OCI-LY7 (cell line): ENCODE data around the gene C14orf39. TPM values are rescaled to one million over a fixed set of nuclear protein-coding genes. Genes with fewer than 3 reads are reported as not detected.
"Not testable (repeated sequence)": the region's sequence is repeated elsewhere in the genome, so short reads cannot be mapped to it uniquely, and the experiment has no call there.

Experiments
- BruUV-seq: library from RNA; stranded (reverse); fragments of 400-500 nt; replicated peaks from 2 replicates; lab custom pipeline; 2021; lab: Mats Ljungman, UMichigan
- CTCF ChIA-PET: fragments of 300-600 bp; sonication (Branson Sonifier 250); formaldehyde crosslinking; loops from one replicate; lab custom pipeline; 2022; ENCODE audit warnings: antibody characterized with exemption; ENCODE audit not compliant: unreplicated experiment; lab: Charles Lee
- POLR2A ChIA-PET: fragments of 300-600 bp; sonication (Branson Sonifier 250); formaldehyde crosslinking; loops from one replicate; lab custom pipeline; 2022; ENCODE audit warnings: antibody characterized with exemption; lab: Charles Lee
- DNase-seq: peaks from one replicate; pipeline ENCODE4 v3.0.0-alpha.2; 2015; ENCODE audit warnings: low spot score
- H2AFZ ChIP-seq: fragments of 200-600 bp; sonication (generic), shearing (Covaris generic); 2 replicates; pipeline ENCODE4 v1.6.1; 2014; ENCODE audit warnings: mild to moderate bottlenecking, antibody characterized with exemption, low read length, moderate library complexity
- H3K27ac ChIP-seq: fragments of 200-600 bp; sonication (generic); 2 replicates; pipeline ENCODE4 v1.5.1; 2014; ENCODE audit warnings: mixed run types, low read depth, mild to moderate bottlenecking, moderate library complexity, low read length, inconsistent platforms; ENCODE audit not compliant: poor library complexity, severe bottlenecking
- H3K36me3 ChIP-seq: fragments of 200-600 bp; sonication (generic); 2 replicates; pipeline ENCODE4 v1.6.1; 2014; ENCODE audit warnings: mild to moderate bottlenecking, antibody characterized with exemption, low read length, moderate library complexity, mixed read lengths; ENCODE audit not compliant: insufficient read depth
- H3K4me1 ChIP-seq: fragments of 200-600 bp; sonication (generic); 2 replicates; pipeline ENCODE4 v1.5.1; 2014; ENCODE audit warnings: mild to moderate bottlenecking, low read length; ENCODE audit not compliant: insufficient read depth, poor library complexity, severe bottlenecking
- H3K4me2 ChIP-seq: fragments of 200-600 bp; sonication (generic); 2 replicates; pipeline ENCODE4 v1.6.1; 2014; ENCODE audit warnings: mild to moderate bottlenecking, low read length
- H3K4me3 ChIP-seq: fragments of 200-600 bp; sonication (generic); 2 replicates; pipeline ENCODE4 v1.5.1; 2014; ENCODE audit warnings: mild to moderate bottlenecking, low read depth, low read length; ENCODE audit not compliant: poor library complexity, severe bottlenecking
- H3K79me2 ChIP-seq: fragments of 200-600 bp; sonication (generic); 2 replicates; pipeline ENCODE4 v1.6.1; 2016; ENCODE audit warnings: low read depth, mild to moderate bottlenecking, low read length, moderate library complexity, mixed read lengths; ENCODE audit not compliant: insufficient read depth
- H3K9me2 ChIP-seq: fragments of 200-600 bp; sonication (generic); 2 replicates; pipeline ENCODE4 v1.6.1; 2016; ENCODE audit warnings: mild to moderate bottlenecking, low read length, mixed read lengths; ENCODE audit not compliant: insufficient read depth
- H3K9me3 ChIP-seq: fragments of 200-600 bp; sonication (generic); 2 replicates; pipeline ENCODE4 v1.6.1; 2014; ENCODE audit warnings: mild to moderate bottlenecking, mixed run types, low read length, mixed read lengths
- H4K20me1 ChIP-seq: fragments of 200-600 bp; sonication (generic); 2 replicates; pipeline ENCODE4 v1.6.1; 2014; ENCODE audit warnings: mild to moderate bottlenecking, antibody characterized with exemption, low read length, moderate library complexity, mixed read lengths; ENCODE audit not compliant: insufficient read depth
- CTCF ChIP-seq: fragments of 200-600 bp; sonication (generic); conservative IDR thresholded peaks from 2 replicates; pipeline ENCODE4 v1.5.1; 2014; ENCODE audit warnings: mild to moderate bottlenecking, antibody characterized with exemption, low read length, moderate library complexity, mixed read lengths
- EZH2phosphoT487 ChIP-seq: fragments of 200-600 bp; sonication (generic); IDR thresholded peaks from 2 replicates; pipeline ENCODE4 v1.6.1; 2018; ENCODE audit warnings: low read depth, borderline replicate concordance, mild to moderate bottlenecking, mixed run types, antibody characterized with exemption, low read length, moderate library complexity, mixed read lengths
- intact Hi-C: fragments of 100-400 bp; cut with micrococcal nuclease; formaldehyde crosslinking; loops from one replicate; pipeline ENCODE4 v1.10.0; 2022; ENCODE audit not compliant: unreplicated experiment
- total RNA-seq, 2 experiments: library from RNA; depleted of rRNA in 1 of 2; stranded (reverse); fragments of >200 nt in 1 of 2; shearing (Covaris generic) in 1 of 2; gene quantifications; 2 replicates each; pipeline ENCODE4 v1.2.3, GENCODE V29; 2014 to 2022

Gene C14orf39
- total RNA-seq, 2 experiments from 2014 or later, result not detected

GRCh38 chr14:60487211-60487610 lies 1.3 kb upstream of the C14orf39 start:
- no peak overlapping the region for H3K27ac ChIP-seq
- ChIA-PET POLR2A (no interaction called here), CTCF (no interaction called here)
- no peaks in the 10 kb centered on the region for H3K36me3 ChIP-seq
- H4K20me1 ChIP-seq, result no peaks in the 10 kb centered on the region
- no peak overlapping the region for H3K4me2 ChIP-seq
- no peaks in the 10 kb centered on the region for H3K9me3 ChIP-seq
- no TSS peak for BruUV-seq
- no peak overlapping the region for H3K4me3 ChIP-seq
- no peaks in the 10 kb centered on the region for H3K4me1 ChIP-seq
- no peaks in the 10 kb centered on the region for H3K9me2 ChIP-seq
- TF ChIP-seq EZH2phosphoT487 (no peak), CTCF (no peak)
- no peaks in the 10 kb centered on the region for H3K79me2 ChIP-seq
- no peak overlapping the region for H2AFZ ChIP-seq
- intact Hi-C loops, result no loop called here
- no peak for DNase-seq

GRCh38 chr14:60485057-60485597 lies 736 bp downstream of the C14orf39 start:
- CTCF ChIA-PET, result no interaction called here
- no peaks in the 10 kb centered on the region for H3K36me3 ChIP-seq
- TF ChIP-seq EZH2phosphoT487, result no peak
- no peak for TF ChIP-seq CTCF
- no TSS peak for BruUV-seq
- H4K20me1 ChIP-seq, result no peaks in the 10 kb centered on the region
- H3K4me1 ChIP-seq, result no peaks in the 10 kb centered on the region
- H3K9me3 ChIP-seq, result no peaks in the 10 kb centered on the region
- no peaks in the 10 kb centered on the region for H3K79me2 ChIP-seq
- intact Hi-C loops, result no loop called here
- no peak overlapping the region for H3K4me2 ChIP-seq
- H3K27ac ChIP-seq, result no peak overlapping the region
- POLR2A ChIA-PET, result no interaction called here
- no peaks in the 10 kb centered on the region for H3K9me2 ChIP-seq
- H3K4me3 ChIP-seq, result no peak overlapping the region
- DNase-seq, result no peak
- no peak overlapping the region for H2AFZ ChIP-seq

GRCh38 chr14:60482743-60483142 lies 3.1 kb downstream of the C14orf39 start:
- ChIA-PET POLR2A (interaction anchor here (0.7 kb wide), 1 partner anchor 74 kb away, joined by 3 read pairs; no protein-coding TSS in a partner anchor), CTCF (no interaction called here)
- no peak overlapping the region for H2AFZ ChIP-seq
- no peaks in the 10 kb centered on the region for H3K9me2 ChIP-seq
- no peaks in the 10 kb centered on the region for H3K36me3 ChIP-seq
- no peak for TF ChIP-seq CTCF
- no peak for TF ChIP-seq EZH2phosphoT487
- BruUV-seq, result no TSS peak
- no peak overlapping the region for H3K27ac ChIP-seq
- H3K9me3 ChIP-seq, result no peaks in the 10 kb centered on the region
- no peaks in the 10 kb centered on the region for H3K79me2 ChIP-seq
- H3K4me2 ChIP-seq, result no peak overlapping the region
- H3K4me1 ChIP-seq, result no peaks in the 10 kb centered on the region
- no peaks in the 10 kb centered on the region for H4K20me1 ChIP-seq
- intact Hi-C loops, result no loop called here
- no peak for DNase-seq
- H3K4me3 ChIP-seq, result no peak overlapping the region

- H3K4me2 ChIP-seq, H3K9me2 ChIP-seq, H3K27ac ChIP-seq, H3K4me1 ChIP-seq, BruUV-seq, H2AFZ ChIP-seq, CTCF ChIA-PET, H3K9me3 ChIP-seq, intact Hi-C loops, H3K4me3 ChIP-seq, H3K79me2 ChIP-seq, DNase-seq, H3K36me3 ChIP-seq, H4K20me1 ChIP-seq: not testable (repeated sequence)
- POLR2A ChIA-PET, result interaction anchor here (1.4 kb wide), 1 partner anchor 13 kb away, joined by 5 read pairs; no protein-coding TSS in a partner anchor
Observed at GRCh38 chr14:60480248-60480647, 5.6 kb downstream of the C14orf39 start.
